AG04450 (cell line): Measurements from ENCODE around the gene ONECUT1. TPM values are rescaled to one million over a fixed set of nuclear protein-coding genes. Genes with fewer than 3 reads are reported as not detected.

ENCODE experiments used
- CTCF ChIA-PET: fragments of 300-600, 350-600 bp; formaldehyde crosslinking; extraction: SDS; loops from one replicate; lab custom pipeline; 2022; ENCODE audit warnings: antibody characterized with exemption, inconsistent platforms; lab: Charles Lee
- POLR2A ChIA-PET: fragments of 350-600 bp; formaldehyde crosslinking; extraction: SDS; loops from one replicate; lab custom pipeline; 2021; ENCODE audit warnings: antibody characterized with exemption, inconsistent platforms; lab: Yijun Ruan, JAX
- DNase-seq: peaks from one replicate; pipeline ENCODE4 v3.0.0-alpha.2; 2011; ENCODE audit warnings: low read depth, low spot score
- H3K27ac ChIP-seq: one replicate; pipeline ENCODE4 v1.5.1; 2012; ENCODE audit warnings: low read depth, low read length, control low read depth
- H3K27me3 ChIP-seq: one replicate; pipeline ENCODE4 v1.6.0; 2012; ENCODE audit warnings: low read length; ENCODE audit not compliant: control insufficient read depth, insufficient read depth
- H3K4me3 ChIP-seq: 2 replicates; pipeline ENCODE4 v1.5.1; 2011; ENCODE audit warnings: mild to moderate bottlenecking, low read depth, low read length, control low read depth
- H3K9me3 ChIP-seq: 2 replicates; pipeline ENCODE4 v1.5.1; 2012; ENCODE audit warnings: low read length; ENCODE audit not compliant: control insufficient read depth, insufficient read depth
- CTCF ChIP-seq: IDR thresholded peaks from 2 replicates; pipeline ENCODE4 v1.5.1; 2011; ENCODE audit warnings: low read depth, low read length, control low read depth, inconsistent platforms
- polyA plus RNA-seq: library from polyadenylated mRNA; depleted of rRNA; stranded (reverse); fragments of >200 nt; gene quantifications from 2 replicates; pipeline ENCODE4 v1.2.3, GENCODE V29; 2011

Gene ONECUT1
- polyA plus RNA-seq, 1 experiment, result not detected

GRCh38 chr15:52804526-52805081, 14.5 kb upstream of the ONECUT1 start:
- H3K4me3 ChIP-seq, result peak overlapping the region; percentile 20; the same call in 1 of the 2 replicates
- ChIA-PET POLR2A (no interaction called here), CTCF (interaction anchor here (0.5 kb wide), 1 partner anchor 316 kb away, joined by 3 read pairs; no protein-coding TSS in a partner anchor)
- peaks cover 7% of the 10 kb centered on the region; the same call in 1 of the 2 replicates for H3K9me3 ChIP-seq
- H3K27ac ChIP-seq, result no peak overlapping the region
- no peak for TF ChIP-seq CTCF
- no peak for DNase-seq
- peaks cover 91% of the 10 kb centered on the region for H3K27me3 ChIP-seq

- H3K27me3 ChIP-seq, result peaks cover 96% of the 10 kb centered on the region
- no peak overlapping the region for H3K27ac ChIP-seq
- CTCF ChIA-PET, result no interaction called here
- no peak for DNase-seq
- POLR2A ChIA-PET, result no interaction called here
- no peak overlapping the region for H3K4me3 ChIP-seq
- peaks cover 7% of the 10 kb centered on the region; the same call in 1 of the 2 replicates for H3K9me3 ChIP-seq
- TF ChIP-seq CTCF, result no peak
These were observed 13.6 kb upstream of the ONECUT1 start for GRCh38 chr15:52803467-52804306.

- H3K27me3 ChIP-seq, result peaks cover 98% of the 10 kb centered on the region
- POLR2A ChIA-PET, result no interaction called here
- no peak overlapping the region for H3K4me3 ChIP-seq
- DNase-seq, result no peak
- CTCF ChIA-PET, result no interaction called here
- TF ChIP-seq CTCF, result no peak
- H3K27ac ChIP-seq, result no peak overlapping the region
- peaks cover 7% of the 10 kb centered on the region; the same call in 1 of the 2 replicates for H3K9me3 ChIP-seq
These were observed 13.0 kb upstream of the ONECUT1 start for GRCh38 chr15:52803108-52803466.

- Histone ChIP-seq H3K4me3 (no peak overlapping the region), H3K27me3 (peaks cover 99% of the 10 kb centered on the region), H3K27ac (no peak overlapping the region), H3K9me3 (peaks cover 7% of the 10 kb centered on the region; the same call in 1 of the 2 replicates)
- TF ChIP-seq CTCF, result no peak
- DNase-seq, result no peak
- ChIA-PET CTCF (no interaction called here), POLR2A (no interaction called here)
These were observed 12.0 kb upstream of the ONECUT1 start for GRCh38 chr15:52802110-52802509.

- no peak for TF ChIP-seq CTCF
- H3K27me3 ChIP-seq, result peaks cover 99% of the 10 kb centered on the region
- DNase-seq, result no peak
- no peak overlapping the region for H3K27ac ChIP-seq
- ChIA-PET POLR2A (no interaction called here), CTCF (no interaction called here)
- H3K9me3 ChIP-seq, result peaks cover 7% of the 10 kb centered on the region; the same call in 1 of the 2 replicates
- H3K4me3 ChIP-seq, result no peak overlapping the region
These were observed 11.6 kb upstream of the ONECUT1 start for GRCh38 chr15:52801748-52802085.
